Neural cell (in vitro differentiated cells): Measurements from ENCODE around the gene LRRC8C. TPM values are rescaled to one million over a fixed set of nuclear protein-coding genes. Genes with fewer than 3 reads are reported as not detected.

Experiments
- H2AFZ ChIP-seq: fragments of 200-600, 300-800 bp; sonication (generic), shearing (Covaris generic); 2 replicates; pipeline ENCODE4 v1.6.0; 2014; ENCODE audit warnings: low read depth, mild to moderate bottlenecking, antibody characterized with exemption, low read length, moderate library complexity
- H3F3A ChIP-seq: fragments of 200-600 bp; shearing (Covaris generic); 2 replicates; pipeline ENCODE4 v1.6.1; 2016; ENCODE audit warnings: mild to moderate bottlenecking, moderate library complexity, mixed read lengths, antibody characterized with exemption, low read length; ENCODE audit not compliant: insufficient read depth, poor library complexity, severe bottlenecking
- H3K27ac ChIP-seq: fragments of 200-600, 300-800 bp; sonication (generic), shearing (Covaris generic); 2 replicates; pipeline ENCODE4 v1.5.1; 2014; ENCODE audit warnings: mild to moderate bottlenecking, low read length, moderate library complexity
- H3K27me3 ChIP-seq: fragments of 300-800, 200-600 bp; sonication (generic), shearing (Covaris generic); 2 replicates; pipeline ENCODE4 v1.6.0; 2014; ENCODE audit warnings: mild to moderate bottlenecking, low read depth, low read length, moderate library complexity; ENCODE audit not compliant: insufficient read depth
- H3K36me3 ChIP-seq: fragments of 300-800, 200-600 bp; sonication (generic), shearing (Covaris generic); 2 replicates; pipeline ENCODE4 v1.5.1; 2014; ENCODE audit warnings: mild to moderate bottlenecking, antibody characterized with exemption, low read length, moderate library complexity; ENCODE audit not compliant: insufficient read depth
- H3K4me2 ChIP-seq: fragments of 300-800, 200-600 bp; sonication (generic), shearing (Covaris generic); 2 replicates; pipeline ENCODE4 v1.6.0; 2014; ENCODE audit warnings: mild to moderate bottlenecking, low read length
- H3K4me3 ChIP-seq: fragments of 300-800, 200-600 bp; sonication (generic), shearing (Covaris generic); 2 replicates; pipeline ENCODE4 v1.5.1; 2014; ENCODE audit warnings: mild to moderate bottlenecking, low read length, moderate library complexity
- H3K79me2 ChIP-seq: fragments of 200-600 bp; shearing (Covaris generic); replicated peaks from 2 replicates; pipeline ENCODE4 v1.6.0; 2014; ENCODE audit warnings: mild to moderate bottlenecking, low read length, moderate library complexity; ENCODE audit not compliant: insufficient read depth
- H3K9ac ChIP-seq: fragments of 300-800, 200-600 bp; sonication (generic), shearing (Covaris generic); 2 replicates; pipeline ENCODE4 v1.6.1; 2016; ENCODE audit warnings: mild to moderate bottlenecking, low read length, mixed read lengths
- H3K9me2 ChIP-seq: fragments of 200-600 bp; shearing (Covaris generic); 2 replicates; pipeline ENCODE4 v1.6.1; 2016; ENCODE audit warnings: mild to moderate bottlenecking, low read length, mixed read lengths; ENCODE audit not compliant: insufficient read depth
- H3K9me3 ChIP-seq: fragments of 200-600, 300-800 bp; sonication (generic), shearing (Covaris generic); 2 replicates; pipeline ENCODE4 v1.6.1; 2016; ENCODE audit warnings: mild to moderate bottlenecking, mixed run types, low read length, moderate library complexity, mixed read lengths
- H4K20me1 ChIP-seq: fragments of 200-600 bp; shearing (Covaris generic); 2 replicates; pipeline ENCODE4 v1.6.1; 2016; ENCODE audit warnings: mild to moderate bottlenecking, mixed run types; ENCODE audit not compliant: insufficient read depth
- CTCF ChIP-seq: fragments of 450-650 bp; IDR thresholded peaks from 2 replicates; pipeline ENCODE4 v1.5.1; 2014; ENCODE audit warnings: antibody characterized with exemption, mild to moderate bottlenecking, moderate library complexity; ENCODE audit not compliant: poor library complexity, severe bottlenecking
- EP300 ChIP-seq: fragments of 450-650 bp; conservative IDR thresholded peaks from 2 replicates; pipeline ENCODE4 v1.6.1; 2014; ENCODE audit warnings: antibody characterized with exemption, mild to moderate bottlenecking, moderate library complexity; ENCODE audit not compliant: poor library complexity, severe bottlenecking
- EZH2 ChIP-seq: fragments of 200-600, 300-800 bp; shearing (Covaris generic), sonication (generic); IDR thresholded peaks from 2 replicates; pipeline ENCODE4 v1.6.1; 2014; ENCODE audit warnings: antibody characterized with exemption, low read length, borderline replicate concordance, mild to moderate bottlenecking; ENCODE audit not compliant: insufficient read depth, poor library complexity, severe bottlenecking
- MXI1 ChIP-seq: fragments of 450-650 bp; conservative IDR thresholded peaks from 2 replicates; pipeline ENCODE4 v1.6.1; 2014; ENCODE audit warnings: antibody characterized with exemption, mild to moderate bottlenecking; ENCODE audit not compliant: poor library complexity, severe bottlenecking
- POLR2AphosphoS5 ChIP-seq: IDR thresholded peaks from 2 replicates; pipeline ENCODE4 v1.6.1; 2012
- RAD21 ChIP-seq: fragments of 450-650 bp; conservative IDR thresholded peaks from 2 replicates; pipeline ENCODE4 v1.6.1; 2014; ENCODE audit warnings: antibody characterized with exemption, mild to moderate bottlenecking, moderate library complexity
- REST ChIP-seq: IDR thresholded peaks from 2 replicates; pipeline ENCODE4 v1.6.1; 2012; ENCODE audit warnings: borderline replicate concordance
- SMC3 ChIP-seq: fragments of 450-650 bp; conservative IDR thresholded peaks from 2 replicates; pipeline ENCODE4 v1.6.1; 2014; ENCODE audit warnings: antibody characterized with exemption, mild to moderate bottlenecking, moderate library complexity; ENCODE audit not compliant: poor library complexity
- TAF1 ChIP-seq: IDR thresholded peaks from 2 replicates; pipeline ENCODE4 v1.6.1; 2012; ENCODE audit warnings: low read depth
- polyA plus RNA-seq: library from polyadenylated mRNA; depleted of rRNA; stranded (reverse); fragments of >200 nt; gene quantifications from 2 replicates; pipeline ENCODE4 v1.2.3, GENCODE V29; 2014

LRRC8C gene
- polyA plus RNA-seq, 1 donor from 2014 or later: 0.78 TPM

GRCh38 chr1:89609781-89610456, 23.0 kb upstream of the LRRC8C start:
- Histone ChIP-seq H3K9ac (no peak overlapping the region), H3K4me3 (no peak overlapping the region), H3K4me2 (no peak overlapping the region), H3K27ac (no peak overlapping the region), H3K27me3 (no peaks in the 10 kb centered on the region), H3K36me3 (no peaks in the 10 kb centered on the region), H3K9me3 (no peaks in the 10 kb centered on the region), H3K79me2 (no peaks in the 10 kb centered on the region), H3K9me2 (no peaks in the 10 kb centered on the region), H3F3A (no peaks in the 10 kb centered on the region), H2AFZ (no peak overlapping the region), H4K20me1 (no peaks in the 10 kb centered on the region)
- no peak for TF ChIP-seq REST
- TF ChIP-seq EP300: no peak
- no peak for TF ChIP-seq MXI1
- TF ChIP-seq POLR2AphosphoS5: no peak

GRCh38 chr1:89610457-89611011, 22.4 kb upstream of the LRRC8C start:
- no peaks in the 10 kb centered on the region for H3K79me2 ChIP-seq

More at GRCh38 chr1:89610457-89611011, 22.4 kb upstream of the LRRC8C start:
- Histone ChIP-seq H3K27ac (no peak overlapping the region), H4K20me1 (no peaks in the 10 kb centered on the region), H3K4me2 (no peak overlapping the region), H3K9me2 (no peaks in the 10 kb centered on the region), H3K4me3 (no peak overlapping the region), H2AFZ (no peak overlapping the region), H3F3A (no peaks in the 10 kb centered on the region), H3K27me3 (no peaks in the 10 kb centered on the region), H3K36me3 (no peaks in the 10 kb centered on the region), H3K9me3 (no peaks in the 10 kb centered on the region), H3K9ac (no peak overlapping the region)
- TF ChIP-seq MXI1 (no peak), EZH2 (no peak), SMC3 (no peak), CTCF (no peak), POLR2AphosphoS5 (no peak), RAD21 (no peak), EP300 (no peak), TAF1 (no peak), REST (no peak)
